K562 (cell line): ENCODE measurements around the gene BLTP3B. TPM values are rescaled to one million over a fixed set of nuclear protein-coding genes. Genes with fewer than 3 reads are reported as not detected.

Experiments
- EGR1 ChIP-seq: fragments of 450-650 bp; conservative IDR thresholded peaks from 2 replicates; pipeline ENCODE4 v1.6.1; 2017; ENCODE audit warnings: mild to moderate bottlenecking
- ETS2 ChIP-seq: IDR thresholded peaks from 2 replicates; pipeline ENCODE4 v1.6.1; 2016; ENCODE audit warnings: borderline replicate concordance, missing genetic modification characterization, mild to moderate bottlenecking, moderate library complexity, missing compliant biosample characterization; ENCODE audit not compliant: poor library complexity, severe bottlenecking
- FIP1L1 ChIP-seq: fragments of 200-400 bp; formaldehyde crosslinking; IDR thresholded peaks from 2 replicates; pipeline ENCODE4 v1.6.1; 2018; ENCODE audit warnings: mild to moderate bottlenecking, low read depth, low read length; ENCODE audit not compliant: poor library complexity, severe bottlenecking
- FOXK1 ChIP-seq: sonication (generic); formaldehyde crosslinking; IDR thresholded peaks from 2 replicates; pipeline ENCODE4 v1.8.0; 2022; ENCODE audit warnings: missing genetic modification reagents, mild to moderate bottlenecking, borderline replicate concordance
- HNRNPUL1 ChIP-seq: fragments of 200-400 bp; formaldehyde crosslinking; IDR thresholded peaks from 2 replicates; pipeline ENCODE4 v1.6.1; 2017; ENCODE audit warnings: low read length
- KHSRP ChIP-seq: fragments of 450-650 bp; IDR thresholded peaks from 2 replicates; pipeline ENCODE4 v1.6.1; 2017
- SIN3B ChIP-seq: fragments of 450-650 bp; IDR thresholded peaks from 2 replicates; pipeline ENCODE4 v1.6.1; 2017; ENCODE audit warnings: low read depth, mild to moderate bottlenecking, moderate library complexity
- SMAD2 ChIP-seq: fragments of 150-350 bp; IDR thresholded peaks from 2 replicates; pipeline ENCODE4 v1.6.1; 2014; ENCODE audit warnings: low read depth, mild to moderate bottlenecking, low read length
- ZNF121 ChIP-seq: sonication (generic); formaldehyde crosslinking; conservative IDR thresholded peaks from 2 replicates; pipeline ENCODE4 v1.8.0; 2022; ENCODE audit warnings: missing genetic modification reagents
- ZNF589 ChIP-seq: fragments of 200-800 bp; sonication (Bioruptor generic); IDR thresholded peaks from 2 replicates; pipeline ENCODE4 v1.6.1; 2016; ENCODE audit warnings: low read depth, missing genetic modification characterization, missing compliant biosample characterization
- ZZZ3 ChIP-seq: fragments of 450-650 bp; IDR thresholded peaks from 2 replicates; pipeline ENCODE4 v1.6.1; 2016; ENCODE audit warnings: antibody characterized with exemption, mild to moderate bottlenecking, moderate library complexity
- polyA plus RNA-seq, 8 experiments: library from polyadenylated mRNA; depleted of rRNA in 4 of 8; stranded (reverse) in 5 of 8; unstranded in 3 of 8; fragments of >200 nt; fragmentation: Nextera tagmentation in 2 of 8; fragmentation: Illumina TruSeq in 1 of 8; extraction: Ambion mirVana in 2 of 8; extraction: Trizol in 1 of 8; gene quantifications; 2 replicates each; pipeline versions ENCODE4 v1.2.1 to v1.2.3, GENCODE V29; 2011 to 2014; ENCODE audit warnings: inconsistent platforms in 1 of 8, missing spikeins in 1 of 8
- total RNA-seq, 7 experiments: library from RNA; depleted of rRNA in 6 of 7; stranded (reverse); fragments of >200 nt in 6 of 7; fragmentation: Illumina TruSeq in 2 of 7; extraction: Trizol in 2 of 7; gene quantifications; 2 replicates each; pipeline versions ENCODE4 v1.2.1 to v1.2.3, GENCODE V29; 2011 to 2021; ENCODE audit warnings: low replicate concordance in 1 of 7
- TF ChIP-seq, protein P1 (sequence below): fragments of 450-650 bp; formaldehyde crosslinking; IDR thresholded peaks from 2 replicates; pipeline ENCODE4 v1.4.0; 2020; ENCODE audit warnings: mild to moderate bottlenecking, moderate library complexity
- TF ChIP-seq, protein P2 (sequence below): sonication (generic); formaldehyde crosslinking; IDR thresholded peaks from 2 replicates; pipeline ENCODE4 v1.8.0; 2022; ENCODE audit warnings: mild to moderate bottlenecking, missing genetic modification reagents
- TF ChIP-seq, protein P3 (sequence below): fragments of 450-650 bp; IDR thresholded peaks from 2 replicates; pipeline ENCODE4 v1.6.1; 2016; ENCODE audit warnings: mild to moderate bottlenecking, moderate library complexity

Gene BLTP3B
- total and polyA plus RNA-seq, 9 of the 15 experiments (the other 6 are each of a cell fraction or from before 2014, with no cell fraction given) = 3.9 to 27.4 (median 19.7) TPM

DNA sequence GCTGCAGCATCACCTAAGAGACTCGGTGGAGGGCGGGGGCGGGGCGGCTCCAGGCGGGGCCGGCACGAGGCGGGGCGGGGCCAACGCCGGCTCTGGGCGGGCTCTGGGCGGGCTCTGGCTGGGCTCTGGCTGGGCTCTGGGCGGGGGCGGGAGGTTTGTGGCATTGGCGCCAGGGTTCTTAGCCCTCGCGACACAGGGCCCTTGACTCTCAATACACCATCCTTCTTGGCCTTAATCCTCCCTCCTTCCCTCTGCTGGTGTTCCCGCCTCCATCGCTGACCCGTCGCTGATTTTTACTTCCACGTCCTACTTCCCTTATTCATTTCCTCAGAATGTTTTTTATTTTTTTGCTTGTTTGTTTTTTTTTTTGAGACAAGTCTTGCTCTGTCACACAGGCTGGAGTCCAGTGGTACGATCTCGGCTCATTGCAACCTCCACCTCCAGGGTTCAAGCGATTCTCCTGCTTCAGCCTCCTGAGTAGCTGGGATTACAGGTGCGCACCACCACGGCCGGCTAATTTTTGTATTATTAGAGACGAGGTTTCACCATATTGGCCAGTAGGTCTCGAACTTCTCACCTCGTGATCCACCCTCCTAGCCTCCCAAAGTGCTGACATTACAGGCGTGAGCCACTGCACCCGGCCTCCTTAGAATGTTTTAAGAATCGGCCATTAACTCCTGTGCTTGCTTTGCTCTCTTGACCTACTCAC, at the start of gene BLTP3B (continued):
- TF ChIP-seq, protein P1, sequence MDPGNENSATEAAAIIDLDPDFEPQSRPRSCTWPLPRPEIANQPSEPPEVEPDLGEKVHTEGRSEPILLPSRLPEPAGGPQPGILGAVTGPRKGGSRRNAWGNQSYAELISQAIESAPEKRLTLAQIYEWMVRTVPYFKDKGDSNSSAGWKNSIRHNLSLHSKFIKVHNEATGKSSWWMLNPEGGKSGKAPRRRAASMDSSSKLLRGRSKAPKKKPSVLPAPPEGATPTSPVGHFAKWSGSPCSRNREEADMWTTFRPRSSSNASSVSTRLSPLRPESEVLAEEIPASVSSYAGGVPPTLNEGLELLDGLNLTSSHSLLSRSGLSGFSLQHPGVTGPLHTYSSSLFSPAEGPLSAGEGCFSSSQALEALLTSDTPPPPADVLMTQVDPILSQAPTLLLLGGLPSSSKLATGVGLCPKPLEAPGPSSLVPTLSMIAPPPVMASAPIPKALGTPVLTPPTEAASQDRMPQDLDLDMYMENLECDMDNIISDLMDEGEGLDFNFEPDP (CRISPR knock-in tag) = no peak
- no peak for TF ChIP-seq KHSRP
- no peak for TF ChIP-seq FOXK1 (CRISPR knock-in tag)
- TF ChIP-seq ZNF589 = no peak
- no peak for TF ChIP-seq FIP1L1
- no peak for TF ChIP-seq ZNF121
- no peak for TF ChIP-seq ETS2 (tag)
- TF ChIP-seq EGR1 = peak; percentile 80
- TF ChIP-seq, protein P2, sequence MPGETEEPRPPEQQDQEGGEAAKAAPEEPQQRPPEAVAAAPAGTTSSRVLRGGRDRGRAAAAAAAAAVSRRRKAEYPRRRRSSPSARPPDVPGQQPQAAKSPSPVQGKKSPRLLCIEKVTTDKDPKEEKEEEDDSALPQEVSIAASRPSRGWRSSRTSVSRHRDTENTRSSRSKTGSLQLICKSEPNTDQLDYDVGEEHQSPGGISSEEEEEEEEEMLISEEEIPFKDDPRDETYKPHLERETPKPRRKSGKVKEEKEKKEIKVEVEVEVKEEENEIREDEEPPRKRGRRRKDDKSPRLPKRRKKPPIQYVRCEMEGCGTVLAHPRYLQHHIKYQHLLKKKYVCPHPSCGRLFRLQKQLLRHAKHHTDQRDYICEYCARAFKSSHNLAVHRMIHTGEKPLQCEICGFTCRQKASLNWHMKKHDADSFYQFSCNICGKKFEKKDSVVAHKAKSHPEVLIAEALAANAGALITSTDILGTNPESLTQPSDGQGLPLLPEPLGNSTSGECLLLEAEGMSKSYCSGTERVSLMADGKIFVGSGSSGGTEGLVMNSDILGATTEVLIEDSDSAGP (CRISPR knock-in tag) = no peak
- no peak for TF ChIP-seq ZZZ3
- TF ChIP-seq SMAD2 = no peak
- no peak for TF ChIP-seq HNRNPUL1
- TF ChIP-seq, protein P3, sequence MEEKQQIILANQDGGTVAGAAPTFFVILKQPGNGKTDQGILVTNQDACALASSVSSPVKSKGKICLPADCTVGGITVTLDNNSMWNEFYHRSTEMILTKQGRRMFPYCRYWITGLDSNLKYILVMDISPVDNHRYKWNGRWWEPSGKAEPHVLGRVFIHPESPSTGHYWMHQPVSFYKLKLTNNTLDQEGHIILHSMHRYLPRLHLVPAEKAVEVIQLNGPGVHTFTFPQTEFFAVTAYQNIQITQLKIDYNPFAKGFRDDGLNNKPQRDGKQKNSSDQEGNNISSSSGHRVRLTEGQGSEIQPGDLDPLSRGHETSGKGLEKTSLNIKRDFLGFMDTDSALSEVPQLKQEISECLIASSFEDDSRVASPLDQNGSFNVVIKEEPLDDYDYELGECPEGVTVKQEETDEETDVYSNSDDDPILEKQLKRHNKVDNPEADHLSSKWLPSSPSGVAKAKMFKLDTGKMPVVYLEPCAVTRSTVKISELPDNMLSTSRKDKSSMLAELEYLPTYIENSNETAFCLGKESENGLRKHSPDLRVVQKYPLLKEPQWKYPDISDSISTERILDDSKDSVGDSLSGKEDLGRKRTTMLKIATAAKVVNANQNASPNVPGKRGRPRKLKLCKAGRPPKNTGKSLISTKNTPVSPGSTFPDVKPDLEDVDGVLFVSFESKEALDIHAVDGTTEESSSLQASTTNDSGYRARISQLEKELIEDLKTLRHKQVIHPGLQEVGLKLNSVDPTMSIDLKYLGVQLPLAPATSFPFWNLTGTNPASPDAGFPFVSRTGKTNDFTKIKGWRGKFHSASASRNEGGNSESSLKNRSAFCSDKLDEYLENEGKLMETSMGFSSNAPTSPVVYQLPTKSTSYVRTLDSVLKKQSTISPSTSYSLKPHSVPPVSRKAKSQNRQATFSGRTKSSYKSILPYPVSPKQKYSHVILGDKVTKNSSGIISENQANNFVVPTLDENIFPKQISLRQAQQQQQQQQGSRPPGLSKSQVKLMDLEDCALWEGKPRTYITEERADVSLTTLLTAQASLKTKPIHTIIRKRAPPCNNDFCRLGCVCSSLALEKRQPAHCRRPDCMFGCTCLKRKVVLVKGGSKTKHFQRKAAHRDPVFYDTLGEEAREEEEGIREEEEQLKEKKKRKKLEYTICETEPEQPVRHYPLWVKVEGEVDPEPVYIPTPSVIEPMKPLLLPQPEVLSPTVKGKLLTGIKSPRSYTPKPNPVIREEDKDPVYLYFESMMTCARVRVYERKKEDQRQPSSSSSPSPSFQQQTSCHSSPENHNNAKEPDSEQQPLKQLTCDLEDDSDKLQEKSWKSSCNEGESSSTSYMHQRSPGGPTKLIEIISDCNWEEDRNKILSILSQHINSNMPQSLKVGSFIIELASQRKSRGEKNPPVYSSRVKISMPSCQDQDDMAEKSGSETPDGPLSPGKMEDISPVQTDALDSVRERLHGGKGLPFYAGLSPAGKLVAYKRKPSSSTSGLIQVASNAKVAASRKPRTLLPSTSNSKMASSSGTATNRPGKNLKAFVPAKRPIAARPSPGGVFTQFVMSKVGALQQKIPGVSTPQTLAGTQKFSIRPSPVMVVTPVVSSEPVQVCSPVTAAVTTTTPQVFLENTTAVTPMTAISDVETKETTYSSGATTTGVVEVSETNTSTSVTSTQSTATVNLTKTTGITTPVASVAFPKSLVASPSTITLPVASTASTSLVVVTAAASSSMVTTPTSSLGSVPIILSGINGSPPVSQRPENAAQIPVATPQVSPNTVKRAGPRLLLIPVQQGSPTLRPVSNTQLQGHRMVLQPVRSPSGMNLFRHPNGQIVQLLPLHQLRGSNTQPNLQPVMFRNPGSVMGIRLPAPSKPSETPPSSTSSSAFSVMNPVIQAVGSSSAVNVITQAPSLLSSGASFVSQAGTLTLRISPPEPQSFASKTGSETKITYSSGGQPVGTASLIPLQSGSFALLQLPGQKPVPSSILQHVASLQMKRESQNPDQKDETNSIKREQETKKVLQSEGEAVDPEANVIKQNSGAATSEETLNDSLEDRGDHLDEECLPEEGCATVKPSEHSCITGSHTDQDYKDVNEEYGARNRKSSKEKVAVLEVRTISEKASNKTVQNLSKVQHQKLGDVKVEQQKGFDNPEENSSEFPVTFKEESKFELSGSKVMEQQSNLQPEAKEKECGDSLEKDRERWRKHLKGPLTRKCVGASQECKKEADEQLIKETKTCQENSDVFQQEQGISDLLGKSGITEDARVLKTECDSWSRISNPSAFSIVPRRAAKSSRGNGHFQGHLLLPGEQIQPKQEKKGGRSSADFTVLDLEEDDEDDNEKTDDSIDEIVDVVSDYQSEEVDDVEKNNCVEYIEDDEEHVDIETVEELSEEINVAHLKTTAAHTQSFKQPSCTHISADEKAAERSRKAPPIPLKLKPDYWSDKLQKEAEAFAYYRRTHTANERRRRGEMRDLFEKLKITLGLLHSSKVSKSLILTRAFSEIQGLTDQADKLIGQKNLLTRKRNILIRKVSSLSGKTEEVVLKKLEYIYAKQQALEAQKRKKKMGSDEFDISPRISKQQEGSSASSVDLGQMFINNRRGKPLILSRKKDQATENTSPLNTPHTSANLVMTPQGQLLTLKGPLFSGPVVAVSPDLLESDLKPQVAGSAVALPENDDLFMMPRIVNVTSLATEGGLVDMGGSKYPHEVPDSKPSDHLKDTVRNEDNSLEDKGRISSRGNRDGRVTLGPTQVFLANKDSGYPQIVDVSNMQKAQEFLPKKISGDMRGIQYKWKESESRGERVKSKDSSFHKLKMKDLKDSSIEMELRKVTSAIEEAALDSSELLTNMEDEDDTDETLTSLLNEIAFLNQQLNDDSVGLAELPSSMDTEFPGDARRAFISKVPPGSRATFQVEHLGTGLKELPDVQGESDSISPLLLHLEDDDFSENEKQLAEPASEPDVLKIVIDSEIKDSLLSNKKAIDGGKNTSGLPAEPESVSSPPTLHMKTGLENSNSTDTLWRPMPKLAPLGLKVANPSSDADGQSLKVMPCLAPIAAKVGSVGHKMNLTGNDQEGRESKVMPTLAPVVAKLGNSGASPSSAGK = peak; percentile 43
- TF ChIP-seq SIN3B = no peak
